COR-L47 (cell line): Measurements from ENCODE around the gene BEX2.
"Not testable (repeated sequence)": the region's sequence is repeated elsewhere in the genome, so short reads cannot be mapped to it uniquely, and the experiment has no call there.

Experiments
- DNase-seq: peaks from one replicate; lab custom pipeline; 2025; lab: John Stamatoyannopoulos, UW

Gene BEX2

DNA sequence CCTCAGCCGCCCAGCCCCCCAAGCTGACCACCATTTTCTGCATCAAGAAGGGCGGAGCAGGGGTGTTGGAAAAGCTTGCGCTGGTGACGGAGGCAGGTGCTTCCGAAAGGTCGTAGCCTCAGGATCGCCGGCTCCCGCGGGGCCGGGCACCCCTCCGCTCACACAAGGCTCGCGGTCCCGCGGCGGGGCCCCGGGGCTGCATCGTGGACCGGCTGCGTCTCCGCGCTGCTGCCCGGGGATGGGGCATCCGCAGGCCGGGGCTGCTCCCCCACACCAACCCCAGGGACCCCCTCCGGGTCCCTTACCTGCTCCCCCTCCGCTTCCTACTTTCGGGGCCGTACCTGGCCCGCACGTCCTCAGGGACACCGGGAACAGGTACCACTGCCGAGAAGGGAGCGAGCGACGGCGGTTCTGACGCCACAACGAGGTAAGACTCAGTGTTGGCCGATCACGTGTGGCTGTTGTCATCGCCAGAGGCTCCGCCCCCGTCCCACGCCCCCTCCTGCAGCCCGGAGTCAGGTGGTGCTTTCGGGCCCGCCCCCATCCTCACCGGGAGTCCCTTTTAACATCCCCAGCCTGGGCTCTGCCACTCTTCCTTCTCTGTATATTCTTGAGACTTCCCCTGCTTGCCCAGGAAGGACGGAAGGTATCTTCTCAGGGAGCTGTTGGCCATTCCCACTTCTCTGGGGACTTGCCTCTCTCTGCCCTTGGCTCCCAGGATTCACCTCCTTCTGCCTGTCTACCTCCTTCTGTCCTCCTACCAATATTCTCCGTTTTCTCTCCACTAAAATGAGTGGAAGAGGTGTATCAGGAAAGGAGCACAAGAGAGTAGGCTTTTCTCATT is at the start of gene BEX2:
TSS of gene BEX2 (minus strand) at position 436 of the 844 bp plus-strand sequence. CDS start 1,014 bp downstream, outside the sequence.
- peak; percentile 68 for DNase-seq

DNA sequence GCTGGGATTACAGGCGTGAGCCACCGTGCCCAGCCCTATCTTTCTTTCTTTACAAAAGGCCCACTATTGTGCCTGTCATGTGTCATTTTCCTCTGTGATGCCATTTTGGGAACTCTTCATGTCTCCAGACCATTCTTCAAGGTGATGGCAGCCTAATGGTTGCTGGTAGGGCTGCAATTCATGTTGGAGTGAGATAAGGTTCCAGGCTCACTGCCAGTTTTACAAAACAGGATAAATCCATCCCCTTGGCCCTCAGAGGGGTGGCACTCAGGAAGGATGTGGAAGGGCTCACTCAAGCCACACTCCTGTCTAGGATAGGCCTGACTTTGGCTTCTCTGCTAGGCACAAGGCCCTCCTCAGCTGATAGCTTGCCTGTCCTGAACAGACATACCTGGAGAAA is 49.3 kb upstream of the BEX2 start:
- DNase-seq = no peak

DNA sequence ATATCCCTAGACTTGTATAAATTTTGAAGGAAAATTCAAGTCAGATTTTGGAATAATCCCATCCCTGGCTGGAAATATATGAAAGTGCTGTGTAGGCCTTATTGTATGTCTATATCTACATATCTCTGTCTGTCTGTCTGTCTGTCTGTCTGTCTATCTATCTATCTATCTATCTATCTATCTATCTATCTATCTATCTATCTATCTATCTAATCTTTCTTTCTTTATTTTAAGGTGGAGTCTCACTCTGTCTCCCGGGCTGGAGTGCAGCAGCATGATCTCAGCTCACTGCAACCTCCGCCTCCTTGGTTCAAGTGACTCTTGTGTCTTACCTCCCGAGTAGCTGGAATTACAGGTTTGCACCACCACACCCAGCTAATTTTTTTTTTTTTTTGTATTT is 48.8 kb upstream of the BEX2 start:
- DNase-seq = not testable (repeated sequence)

GRCh38 chrX:103357871-103358270 is 47.1 kb upstream of the BEX2 start:
- DNase-seq = no peak

- no peak for DNase-seq
Observed at GRCh38 chrX:103356858-103357257, 46.1 kb upstream of the BEX2 start.

DNA sequence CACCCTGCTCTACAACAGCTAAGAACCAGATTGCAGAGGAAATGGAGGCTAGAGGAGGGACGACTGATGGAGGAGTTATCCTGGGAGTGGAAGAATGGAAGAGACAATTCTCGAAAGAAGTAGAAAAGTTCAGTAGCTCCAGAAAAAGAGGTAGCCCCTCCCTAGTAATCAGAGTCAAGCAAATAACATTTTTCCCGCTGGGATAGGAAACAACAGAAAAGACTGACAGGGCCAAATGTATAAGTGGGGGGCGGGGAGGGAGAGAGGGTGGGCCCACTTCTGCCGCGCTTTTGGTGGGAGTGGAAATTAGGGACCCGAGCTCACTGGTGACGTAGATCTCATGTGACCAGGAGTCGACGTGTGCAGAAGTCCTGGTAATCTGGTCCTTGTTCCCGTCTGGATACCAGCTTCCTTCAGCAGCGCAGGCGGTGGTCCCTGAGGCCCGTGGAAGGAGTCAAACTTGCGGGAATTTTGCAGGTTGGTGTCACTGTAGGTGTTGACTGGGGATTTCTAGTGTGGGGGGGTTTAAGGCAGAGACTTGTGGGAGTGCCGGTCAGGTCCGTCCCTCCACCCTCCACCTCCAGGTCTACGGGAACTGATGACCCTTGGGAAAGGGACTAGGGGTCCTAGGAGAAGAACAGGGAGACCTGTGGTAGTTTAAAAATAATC is 45.5 kb upstream of the BEX2 start, which contains the start of gene TCEAL9:
TSS of gene TCEAL9 (plus strand) at position 377 of the 669 bp plus-strand sequence. CDS start 1,179 bp downstream, outside the sequence.
- DNase-seq = peak; percentile 51

DNA sequence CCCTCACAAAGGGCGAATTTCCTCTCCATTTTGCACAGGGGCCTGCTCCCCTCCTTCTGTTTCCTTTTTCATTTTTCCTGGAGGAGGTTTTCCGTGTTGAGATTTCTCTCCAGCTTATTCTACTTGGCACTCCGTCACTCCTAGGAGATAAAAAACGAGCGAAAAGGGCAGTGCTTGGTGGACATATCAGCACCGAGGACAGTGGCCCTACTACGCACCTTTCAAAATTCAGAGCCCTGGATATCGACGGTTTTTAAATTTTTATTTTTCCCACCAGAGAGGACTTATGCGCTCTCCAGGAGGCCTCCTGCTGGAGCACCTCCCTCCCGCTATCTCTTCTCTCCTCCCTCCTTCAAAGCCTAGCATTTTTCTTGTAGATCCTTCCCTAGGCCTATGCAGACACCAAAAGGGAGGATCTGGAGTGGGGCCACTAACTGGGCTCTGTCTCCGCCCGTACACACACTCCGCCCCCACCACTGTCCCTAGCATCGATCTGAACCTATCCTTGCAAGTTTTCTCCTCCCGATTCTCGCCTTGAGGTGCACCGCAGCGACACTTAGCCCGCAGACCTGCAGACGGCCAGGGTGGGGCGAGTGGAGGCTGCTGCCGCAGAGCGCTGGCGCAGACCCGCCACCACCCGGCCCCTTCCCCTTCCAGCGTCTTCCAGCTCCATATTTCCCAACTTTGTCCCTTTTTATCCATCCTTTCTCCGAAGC is 37.0 kb upstream of the BEX2 start:
- DNase-seq = no peak

DNA sequence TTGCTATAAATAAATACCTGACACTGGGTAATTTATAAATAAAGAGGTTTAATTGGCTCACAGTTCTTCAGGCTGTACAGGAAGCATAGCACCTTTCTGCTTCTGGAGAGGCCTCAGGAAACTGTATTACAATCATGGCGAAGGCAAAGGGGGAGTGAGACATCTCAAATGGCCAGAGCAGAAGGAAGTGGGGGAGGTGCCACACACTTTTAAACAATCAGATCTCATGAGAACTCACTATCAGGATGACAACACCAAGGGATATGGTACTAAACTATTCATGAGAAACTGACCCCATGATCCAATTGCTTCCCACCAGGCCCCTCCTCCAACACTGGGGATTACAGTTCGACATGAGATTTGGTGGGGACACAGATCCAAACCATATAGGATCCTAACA is 33.8 kb upstream of the BEX2 start:
- DNase-seq = no peak

DNA sequence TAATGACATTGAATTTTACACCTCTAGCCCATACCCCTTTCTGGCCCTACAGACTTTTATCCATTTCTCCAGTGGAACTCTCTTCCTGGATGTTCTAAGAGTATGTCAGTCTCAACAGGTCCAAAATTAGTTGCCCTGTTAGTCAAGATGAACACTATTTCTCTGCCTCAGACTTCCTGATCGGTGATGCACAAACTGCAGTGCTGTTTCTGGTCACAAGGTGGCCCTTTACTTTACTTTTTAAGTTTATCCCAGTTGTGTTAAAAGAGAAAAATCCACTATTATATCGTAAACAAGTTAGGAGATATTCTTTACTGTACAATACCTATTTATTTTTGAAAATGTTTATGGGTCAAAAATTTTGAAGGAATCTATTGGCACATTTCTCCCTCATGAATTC is 32.3 kb upstream of the BEX2 start:
- DNase-seq = peak; percentile 10

- DNase-seq = no peak
Observed at GRCh38 chrX:103338663-103339062, 27.9 kb upstream of the BEX2 start.

DNA sequence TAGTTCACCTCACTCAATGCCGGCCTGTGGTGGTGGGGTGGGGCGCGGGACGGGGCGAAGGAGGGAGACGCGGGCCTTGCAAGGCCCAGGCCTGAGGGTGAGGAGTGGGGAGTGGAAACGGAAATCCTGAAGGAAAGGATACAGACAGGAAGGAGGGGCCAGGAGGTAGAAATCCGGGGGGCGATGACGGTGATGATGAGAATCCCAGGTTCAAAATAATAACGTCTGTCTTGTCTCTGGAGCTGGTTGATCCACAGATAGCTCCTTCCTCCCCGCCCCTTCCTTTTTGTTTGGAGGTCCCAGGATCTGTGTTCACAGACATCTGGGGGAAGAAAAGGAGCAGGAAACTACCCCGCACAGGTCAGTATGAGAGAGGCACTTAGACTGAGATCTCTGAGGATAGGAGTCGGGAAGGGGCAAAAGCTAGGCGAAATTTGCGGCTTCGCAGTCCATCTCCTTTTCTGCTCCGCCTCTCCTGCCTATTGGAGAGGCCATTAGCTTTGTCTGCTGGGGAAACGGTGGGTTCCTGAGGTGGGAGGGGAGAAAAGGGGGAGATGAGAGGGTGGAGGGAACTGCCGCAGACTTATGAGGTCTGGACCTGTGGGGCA is 20.0 kb upstream of the BEX2 start:
- no peak for DNase-seq

DNA sequence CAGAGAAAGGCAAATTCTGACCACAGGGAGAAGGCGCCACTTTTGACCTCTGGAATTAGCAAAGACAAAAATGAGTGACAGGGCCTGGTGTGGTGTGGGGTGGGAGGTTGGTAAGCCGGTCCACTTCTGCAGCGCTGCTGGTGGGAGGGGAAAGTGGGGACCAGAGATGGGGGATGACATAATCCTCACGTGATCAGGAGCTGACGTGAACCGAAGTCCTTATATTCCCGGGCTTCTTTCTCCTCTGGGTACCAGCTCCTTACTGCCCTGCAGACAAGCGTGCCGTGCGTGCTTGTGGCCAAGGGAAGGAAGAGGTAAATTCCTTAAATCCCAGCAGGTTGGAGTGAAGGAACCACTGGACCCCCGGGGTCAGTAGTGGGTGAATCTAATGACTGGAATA is 19.2 kb upstream of the BEX2 start, which contains the start of gene TCEAL7:
TSS of gene TCEAL7 (plus strand) at position 249 of the 400 bp plus-strand sequence. CDS start 1,165 bp downstream, outside the sequence.
- no peak for DNase-seq

DNA sequence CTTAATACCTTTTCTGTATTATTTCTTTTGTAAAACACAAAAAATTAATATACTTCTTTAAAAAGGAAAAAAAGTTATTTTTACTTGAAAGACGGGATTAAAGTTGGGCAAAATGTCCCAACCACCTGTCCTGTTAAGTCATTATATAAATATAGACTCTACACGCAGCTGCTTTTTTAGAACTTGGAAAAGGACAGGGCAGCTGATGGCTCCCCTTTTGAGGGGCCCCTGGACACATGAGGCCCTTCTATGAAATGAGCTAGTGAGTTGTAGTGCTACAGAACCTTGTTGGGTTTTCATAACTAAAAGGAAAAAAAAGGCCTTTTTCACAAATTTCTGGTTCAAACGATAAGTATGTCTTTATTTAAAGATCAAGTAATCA is 600 bp upstream of the BEX2 start:
- no peak for DNase-seq

GRCh38 chrX:103309860-103310554 is 783 bp downstream of the BEX2 start:
- peak; percentile 4 for DNase-seq

DNA sequence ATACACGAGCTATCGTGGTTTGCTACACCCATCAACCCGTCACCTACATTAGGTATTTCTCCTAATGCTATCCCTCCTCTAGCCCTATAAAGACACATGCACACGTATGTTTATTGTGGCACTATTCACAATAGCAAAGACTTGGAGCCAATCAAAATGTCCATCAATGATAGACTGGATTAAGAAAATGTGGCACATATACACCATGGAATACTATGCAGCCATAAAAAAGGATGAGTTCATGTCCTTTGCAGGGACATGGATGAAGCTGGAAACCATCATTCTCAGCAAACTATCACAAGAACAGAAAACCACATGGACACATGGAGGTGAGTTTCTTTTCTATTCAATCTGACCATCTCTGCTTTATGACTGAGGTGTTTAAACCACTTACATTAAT is 5.1 kb downstream of the BEX2 start:
- DNase-seq = not testable (repeated sequence)

DNA sequence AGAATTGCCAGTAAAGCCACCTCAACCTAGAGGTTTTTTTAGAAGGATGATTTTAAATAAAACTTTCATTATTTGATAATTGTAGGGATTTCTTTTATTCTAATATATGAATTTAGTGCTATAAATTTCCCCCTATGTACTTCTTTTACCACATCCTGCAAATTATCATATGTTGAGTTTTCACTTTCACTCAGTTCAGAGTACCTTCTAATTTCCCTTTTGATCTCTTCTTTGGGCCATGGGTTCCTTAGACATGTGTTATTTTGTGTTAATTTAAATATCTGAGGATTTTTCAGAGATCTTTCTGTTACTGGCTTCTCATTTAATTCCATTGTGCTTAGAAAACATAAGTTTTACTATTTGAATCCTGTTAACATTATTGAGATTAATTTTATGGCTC is 6.1 kb downstream of the BEX2 start:
- no peak for DNase-seq

DNA sequence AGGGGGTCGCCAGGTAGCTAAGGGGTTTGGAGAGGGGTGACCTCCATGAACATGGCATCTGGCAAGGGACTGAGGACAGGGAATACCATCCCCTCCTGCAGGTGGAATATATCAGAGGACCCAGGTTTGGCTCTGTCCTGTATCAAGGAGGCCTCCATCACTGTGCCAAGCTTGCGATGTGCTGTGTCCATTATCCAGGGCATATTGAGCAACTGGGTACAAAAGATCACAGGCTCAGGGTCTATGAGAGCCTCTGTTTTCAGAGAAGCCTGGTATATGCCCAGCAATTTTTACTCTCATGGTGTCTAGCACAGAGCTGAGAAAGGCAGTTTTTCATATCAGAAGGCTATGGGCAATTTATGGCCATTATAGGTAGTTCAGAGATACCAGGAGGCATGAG is 17.7 kb downstream of the BEX2 start:
- no peak for DNase-seq

DNA sequence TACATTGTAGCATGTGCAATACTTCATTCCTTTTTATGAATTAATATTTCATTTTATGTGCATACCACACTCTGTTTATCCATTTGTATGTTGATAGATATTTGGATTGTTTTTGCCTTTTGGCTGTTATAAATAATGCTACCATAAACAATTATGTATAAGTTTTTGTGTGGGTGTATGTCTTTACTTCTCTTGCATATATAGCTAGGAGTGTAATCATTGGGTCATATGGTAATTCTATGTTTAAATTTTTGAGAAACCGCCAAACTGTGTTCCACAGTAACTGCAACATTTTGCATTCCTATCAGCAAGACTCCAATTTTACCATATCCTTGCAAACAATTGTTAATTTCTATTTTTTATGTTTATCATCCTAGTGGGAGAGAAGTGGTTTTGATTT is 31.2 kb downstream of the BEX2 start:
- no peak for DNase-seq

DNA sequence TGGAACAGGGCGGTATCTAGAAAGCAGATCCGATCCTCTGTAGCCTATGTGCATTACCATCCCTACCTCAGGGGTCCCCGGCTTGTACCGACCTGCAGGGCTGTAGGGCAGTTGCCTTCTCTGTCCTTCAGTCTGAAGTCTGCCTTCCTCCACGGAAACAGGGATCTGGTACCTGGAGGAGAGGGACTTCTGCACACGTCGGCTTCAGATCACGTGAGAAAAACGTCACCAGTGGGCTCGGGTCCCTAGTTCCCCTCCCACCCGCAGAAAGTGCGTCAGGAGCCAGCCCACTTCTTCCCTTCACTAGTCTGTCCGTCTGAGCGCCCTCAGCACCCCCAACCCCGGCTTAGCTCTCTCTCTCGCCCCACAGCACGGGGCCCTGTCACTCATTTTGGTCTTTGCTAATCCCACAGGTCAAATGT is 34.2 kb downstream of the BEX2 start, which contains the start of gene TCEAL5:
TSS of gene TCEAL5 (minus strand) at position 170 of the 422 bp plus-strand sequence. CDS start 2,187 bp downstream, outside the sequence.
- DNase-seq = peak; percentile 29

DNA sequence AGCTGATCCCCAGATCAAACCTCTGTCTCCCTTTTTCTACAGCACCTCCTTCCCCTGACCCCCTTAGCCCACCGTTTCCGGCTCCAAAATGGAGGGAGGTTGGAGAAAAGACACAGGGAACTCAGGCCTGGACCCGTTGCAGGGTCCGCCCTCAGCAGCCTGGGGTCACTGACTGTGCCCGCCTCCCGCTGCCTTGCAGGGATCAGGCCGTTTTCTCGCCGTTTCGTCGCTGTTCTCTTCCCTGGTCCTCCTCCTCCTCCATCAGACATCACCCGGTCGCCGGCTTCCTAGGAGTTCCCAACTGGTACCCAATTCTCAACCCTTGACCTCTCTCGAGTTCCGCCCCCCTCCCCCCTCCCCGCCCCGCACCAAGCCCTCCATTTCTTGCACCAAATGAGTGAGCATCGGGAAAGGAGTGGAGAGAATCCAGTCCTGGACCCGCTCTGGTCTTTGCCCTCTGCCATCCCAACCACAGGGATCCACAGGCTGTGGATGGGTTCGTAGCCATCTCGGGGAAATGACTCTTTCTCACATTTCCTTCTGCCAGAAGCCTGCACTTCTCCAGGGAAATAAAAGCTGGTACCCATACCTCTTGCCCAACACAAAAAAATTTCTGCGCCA is 34.7 kb downstream of the BEX2 start:
- DNase-seq = no peak

DNA sequence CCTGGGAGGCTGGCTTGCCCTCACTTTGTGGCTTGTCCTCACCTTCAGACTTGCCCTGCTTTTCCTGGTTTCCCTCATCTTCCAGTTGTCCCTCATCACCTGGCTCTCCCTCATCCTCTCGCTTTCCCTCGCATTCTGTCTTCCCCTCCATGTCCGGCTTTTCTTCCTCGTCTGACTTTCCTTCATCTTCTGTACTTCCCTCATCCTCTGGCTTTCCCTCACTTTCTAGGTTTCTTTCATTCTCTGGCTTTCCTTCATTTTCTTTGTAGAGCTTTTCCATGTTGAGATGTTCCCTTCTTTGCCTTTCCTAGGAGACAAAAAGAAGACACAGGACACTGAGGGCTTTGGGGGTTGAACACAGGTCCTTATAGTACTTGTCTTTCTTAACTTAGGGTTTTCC is 36.5 kb downstream of the BEX2 start:
- DNase-seq = no peak
